Measurements from ENCODE around the gene CBX1.
"Not testable (repeated sequence)": the region's sequence is repeated elsewhere in the genome, so short reads cannot be mapped to it uniquely, and the experiment has no call there.

The CBX1 gene

DNA sequence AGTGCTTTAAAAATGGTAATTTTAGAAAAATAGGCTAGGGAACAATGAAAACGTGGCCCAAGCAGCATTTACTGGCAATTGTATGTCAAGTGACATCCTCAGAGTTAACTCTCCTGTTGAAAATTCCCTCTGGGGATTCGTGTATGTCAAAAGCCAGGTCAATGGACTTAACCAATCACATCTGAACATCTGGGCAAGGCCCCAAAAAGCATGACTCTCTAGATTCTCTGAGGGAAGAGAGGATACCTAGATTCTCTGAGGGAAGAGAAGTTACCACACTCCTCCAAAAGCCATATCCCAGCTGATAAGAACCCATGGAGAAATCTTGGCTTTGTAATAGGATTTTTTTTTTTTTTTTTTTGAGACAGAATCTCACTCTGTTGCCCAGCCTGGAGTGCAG lies 29.6 kb downstream of the CBX1 start:
- TF ChIP-seq, protein P1, sequence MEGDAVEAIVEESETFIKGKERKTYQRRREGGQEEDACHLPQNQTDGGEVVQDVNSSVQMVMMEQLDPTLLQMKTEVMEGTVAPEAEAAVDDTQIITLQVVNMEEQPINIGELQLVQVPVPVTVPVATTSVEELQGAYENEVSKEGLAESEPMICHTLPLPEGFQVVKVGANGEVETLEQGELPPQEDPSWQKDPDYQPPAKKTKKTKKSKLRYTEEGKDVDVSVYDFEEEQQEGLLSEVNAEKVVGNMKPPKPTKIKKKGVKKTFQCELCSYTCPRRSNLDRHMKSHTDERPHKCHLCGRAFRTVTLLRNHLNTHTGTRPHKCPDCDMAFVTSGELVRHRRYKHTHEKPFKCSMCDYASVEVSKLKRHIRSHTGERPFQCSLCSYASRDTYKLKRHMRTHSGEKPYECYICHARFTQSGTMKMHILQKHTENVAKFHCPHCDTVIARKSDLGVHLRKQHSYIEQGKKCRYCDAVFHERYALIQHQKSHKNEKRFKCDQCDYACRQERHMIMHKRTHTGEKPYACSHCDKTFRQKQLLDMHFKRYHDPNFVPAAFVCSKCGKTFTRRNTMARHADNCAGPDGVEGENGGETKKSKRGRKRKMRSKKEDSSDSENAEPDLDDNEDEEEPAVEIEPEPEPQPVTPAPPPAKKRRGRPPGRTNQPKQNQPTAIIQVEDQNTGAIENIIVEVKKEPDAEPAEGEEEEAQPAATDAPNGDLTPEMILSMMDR (conservative IDR thresholded peaks at IDR 0.05; ENCODE audit: low read depth, low read length) = no peak
- no peak for DNase-seq (ENCODE audit: low read depth)
- no peak overlapping the region for H3K4me3 ChIP-seq (ENCODE audit: low read depth, low read length)

DNA sequence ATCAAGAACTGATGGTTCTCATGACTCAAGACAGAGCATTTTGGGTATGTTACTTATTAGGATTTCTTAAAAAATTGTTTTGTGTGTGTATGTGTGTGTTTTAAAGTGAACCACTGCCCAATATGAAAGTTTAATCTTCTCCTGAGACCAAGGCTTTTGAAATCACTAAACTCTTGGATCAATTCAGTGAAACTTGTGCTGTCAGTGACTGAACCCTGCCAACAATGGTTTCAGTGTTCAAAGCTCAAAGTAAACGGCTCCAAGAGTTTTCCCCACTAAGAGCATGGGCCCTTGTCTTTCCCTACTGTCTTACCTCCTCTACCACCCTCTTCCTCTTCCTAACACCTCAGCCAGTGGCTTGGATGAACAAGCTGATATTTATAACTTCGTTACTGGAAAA lies 31.1 kb downstream of the CBX1 start:
- TF ChIP-seq, protein P1 (conservative IDR thresholded peaks at IDR 0.05; ENCODE audit: low read depth, low read length) = no peak
- H3K4me3 ChIP-seq (ENCODE audit: low read depth, low read length) = no peak overlapping the region
- DNase-seq (ENCODE audit: low read depth) = no peak

DNA sequence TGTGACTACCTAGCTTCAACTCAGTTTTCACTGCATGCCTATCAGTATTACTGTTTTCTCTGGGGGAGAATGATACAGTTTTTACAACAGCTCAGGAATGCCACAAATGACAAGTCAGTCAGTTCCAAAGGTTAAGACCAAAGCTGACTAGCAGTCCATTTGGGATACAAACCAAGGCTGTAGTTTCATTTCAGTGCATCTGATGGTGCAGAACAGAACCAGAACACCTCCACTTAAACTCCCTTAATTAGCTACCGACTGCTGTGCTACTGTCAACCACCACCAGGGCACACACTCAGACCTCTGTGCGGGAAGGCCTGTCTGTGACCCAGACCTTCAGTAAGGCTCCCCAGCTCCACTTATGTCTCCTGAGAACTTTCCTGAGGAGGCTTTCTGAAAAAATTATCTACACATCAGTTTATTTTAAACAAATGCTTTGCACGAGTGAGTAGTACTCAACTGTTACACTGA lies 32.8 kb downstream of the CBX1 start:
- no peak overlapping the region for H3K4me3 ChIP-seq (ENCODE audit: low read depth, low read length)
- TF ChIP-seq, protein P1 (conservative IDR thresholded peaks at IDR 0.05; ENCODE audit: low read depth, low read length) = peak; percentile 68
- DNase-seq (ENCODE audit: low read depth) = peak; percentile 56

DNA sequence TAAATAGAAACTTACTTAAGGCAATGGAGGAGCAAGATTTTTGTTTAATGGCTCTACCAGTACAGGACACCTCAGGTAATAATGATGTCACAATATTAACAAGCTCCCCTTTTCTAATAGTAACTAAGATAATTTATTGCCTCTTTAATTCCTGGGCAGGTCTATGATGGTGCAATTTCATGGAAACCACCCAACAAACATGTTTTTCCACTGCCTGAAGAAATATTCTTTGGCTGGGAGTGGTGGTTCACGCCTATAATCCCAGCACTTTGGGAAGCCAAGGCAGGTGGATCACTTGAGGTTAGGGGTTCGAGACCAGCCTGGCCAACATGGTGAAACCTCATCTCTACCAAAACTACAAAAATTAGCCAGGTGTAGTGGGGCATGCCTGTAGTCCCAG lies 33.5 kb downstream of the CBX1 start:
- H3K4me3 ChIP-seq (ENCODE audit: low read depth, low read length); DNase-seq (ENCODE audit: low read depth): not testable (repeated sequence)

DNA sequence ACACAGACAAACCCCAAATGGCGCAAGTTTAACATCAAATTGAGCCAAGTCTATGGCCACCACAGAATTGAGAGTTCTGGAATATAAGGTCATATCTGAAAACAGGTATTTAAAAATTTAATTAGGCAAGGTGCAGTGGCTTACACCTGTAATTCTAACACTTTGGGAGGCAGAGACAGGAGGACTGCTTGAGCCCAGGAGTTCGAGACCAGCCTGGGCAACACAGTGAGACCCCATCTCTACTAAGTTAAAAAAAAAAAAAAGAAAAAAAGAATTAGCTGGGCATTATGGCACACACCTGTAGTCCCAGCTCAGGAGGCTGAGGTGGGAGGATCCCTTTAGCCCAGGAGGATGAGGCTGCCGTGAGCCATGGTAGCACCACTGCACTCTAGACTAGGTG lies 34.0 kb downstream of the CBX1 start:
- DNase-seq (ENCODE audit: low read depth) = no peak
- TF ChIP-seq, protein P1 (conservative IDR thresholded peaks at IDR 0.05; ENCODE audit: low read depth, low read length) = no peak
- H3K4me3 ChIP-seq (ENCODE audit: low read depth, low read length) = no peak overlapping the region

DNA sequence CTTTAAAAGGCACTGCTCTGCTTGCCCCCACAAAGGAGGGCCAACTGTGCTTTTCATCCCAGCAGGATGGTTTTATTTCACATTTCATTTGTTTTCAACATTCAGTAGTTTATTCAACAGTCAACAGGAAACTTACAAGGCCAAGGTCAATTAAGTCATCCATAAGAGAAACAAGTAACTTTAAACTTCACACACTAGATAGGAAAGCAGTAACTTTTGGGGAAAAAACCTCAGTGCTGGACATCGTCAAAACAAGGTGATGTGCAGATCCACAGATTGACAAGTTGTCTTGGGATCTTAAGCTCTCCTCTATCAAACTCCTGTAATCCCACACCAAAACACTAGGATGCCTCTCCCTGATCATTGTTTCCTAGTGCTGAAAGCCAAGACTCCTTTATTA lies 34.6 kb downstream of the CBX1 start:
- DNase-seq (ENCODE audit: low read depth) = no peak
- TF ChIP-seq, protein P1 (conservative IDR thresholded peaks at IDR 0.05; ENCODE audit: low read depth, low read length) = no peak
- no peak overlapping the region for H3K4me3 ChIP-seq (ENCODE audit: low read depth, low read length)

DNA sequence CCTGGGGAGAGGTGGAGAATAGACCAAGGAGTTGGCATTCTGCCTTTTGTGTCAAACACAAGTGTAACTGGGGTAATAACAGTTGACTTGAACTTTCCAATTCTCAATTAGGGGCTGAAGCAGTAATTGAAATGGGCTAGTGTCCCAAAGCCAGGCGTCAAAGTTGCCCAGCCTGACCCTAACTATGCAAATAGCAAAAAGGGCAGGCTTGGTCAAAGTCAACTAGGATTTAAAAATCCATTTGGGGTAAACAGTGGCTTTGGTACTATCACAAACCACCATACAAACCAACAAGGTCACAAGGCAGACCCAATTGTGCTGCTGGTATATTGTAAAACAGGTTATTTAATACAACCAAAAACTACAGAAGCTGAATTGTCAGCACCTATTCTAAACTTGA lies 35.1 kb downstream of the CBX1 start:
- TF ChIP-seq, protein P1 (conservative IDR thresholded peaks at IDR 0.05; ENCODE audit: low read depth, low read length) = no peak
- no peak overlapping the region for H3K4me3 ChIP-seq (ENCODE audit: low read depth, low read length)
- DNase-seq (ENCODE audit: low read depth) = no peak

DNA sequence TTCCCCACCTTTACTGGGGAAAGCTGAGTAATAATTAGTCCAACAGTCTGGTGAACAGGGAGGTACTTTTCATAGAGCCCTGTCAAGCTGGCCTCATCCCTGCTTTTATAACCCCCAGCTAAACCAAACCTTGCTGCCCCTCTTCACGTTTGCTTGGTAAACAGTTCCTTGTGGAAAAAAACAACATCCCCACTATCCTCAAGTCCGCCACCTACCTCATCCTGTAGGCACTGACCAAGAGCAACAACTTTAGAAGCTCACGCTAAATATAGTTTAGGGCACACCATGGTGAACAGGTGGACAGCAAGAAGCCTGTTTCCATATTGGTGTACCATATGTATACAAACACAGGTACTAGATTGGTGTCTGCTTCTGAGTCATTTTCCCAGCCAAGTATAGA lies 36.6 kb downstream of the CBX1 start:
- TF ChIP-seq, protein P1 (conservative IDR thresholded peaks at IDR 0.05; ENCODE audit: low read depth, low read length) = peak; percentile 1
- H3K4me3 ChIP-seq (ENCODE audit: low read depth, low read length) = no peak overlapping the region
- no peak for DNase-seq (ENCODE audit: low read depth)

Data from choroid plexus epithelial cell (primary cell).